Thoracic aorta (tissue), 2 donors: ENCODE results near the gene DSN1. TPM values are rescaled to one million over a fixed set of nuclear protein-coding genes. Genes with fewer than 3 reads are reported as not detected.

Source experiments
- ATAC-seq: fragments of 150-250 bp; one replicate; pipeline ENCODE4 v1.8.0; 2017; ENCODE audit warnings: low read depth; ENCODE audit not compliant: insufficient number of reproducible peaks, low FRiP score
- DNase-seq: peaks from one replicate; pipeline ENCODE4 v3.0.0-alpha.2; 2020; ENCODE audit warnings: low spot score
- H3K27ac ChIP-seq, 2 donors: fragments of 200-600 bp; sonication (generic); 1 replicate in 1 of 2; 2 replicates in 1 of 2; pipeline ENCODE4 v1.5.1; 2016; ENCODE audit warnings: mild to moderate bottlenecking in 2 of 2, moderate library complexity in 2 of 2
- H3K27me3 ChIP-seq: fragments of 200-600 bp; sonication (generic); replicated peaks from 2 replicates; pipeline ENCODE4 v1.6.0; 2016; ENCODE audit warnings: mild to moderate bottlenecking; ENCODE audit not compliant: insufficient read depth
- H3K36me3 ChIP-seq: fragments of 200-600 bp; sonication (generic); one replicate; pipeline ENCODE4 v1.5.1; 2016
- H3K4me1 ChIP-seq, 2 donors: fragments of 200-600 bp; sonication (generic); 1 replicate in 1 of 2; 2 replicates in 1 of 2; pipeline versions ENCODE4 v1.5.1 to v1.6.0; 2016; ENCODE audit warnings: low read depth in 2 of 2, mild to moderate bottlenecking in 1 of 2; ENCODE audit not compliant: control insufficient read depth in 1 of 2
- H3K4me3 ChIP-seq: fragments of 200-600 bp; sonication (generic); 2 replicates; pipeline ENCODE4 v1.5.1; 2016; ENCODE audit warnings: mild to moderate bottlenecking
- H3K9me3 ChIP-seq: fragments of 200-600 bp; sonication (generic); 2 replicates; pipeline ENCODE4 v1.5.1; 2016
- total RNA-seq, 2 donors: library from RNA; depleted of rRNA; stranded (reverse); fragments of >200 nt; gene quantifications; one replicate each; pipeline versions ENCODE4 v1.1.0 to v1.2.3, GENCODE V29; 2016
- TF ChIP-seq, protein P1 (sequence below): fragments of 200-600 bp; sonication (generic); IDR thresholded peaks from one replicate; pipeline ENCODE4 v1.5.1; 2019; ENCODE audit warnings: antibody characterized with exemption

The DSN1 gene
- total RNA-seq = 1 to 10 TPM; 5.6 to 6.1 TPM

DNA sequence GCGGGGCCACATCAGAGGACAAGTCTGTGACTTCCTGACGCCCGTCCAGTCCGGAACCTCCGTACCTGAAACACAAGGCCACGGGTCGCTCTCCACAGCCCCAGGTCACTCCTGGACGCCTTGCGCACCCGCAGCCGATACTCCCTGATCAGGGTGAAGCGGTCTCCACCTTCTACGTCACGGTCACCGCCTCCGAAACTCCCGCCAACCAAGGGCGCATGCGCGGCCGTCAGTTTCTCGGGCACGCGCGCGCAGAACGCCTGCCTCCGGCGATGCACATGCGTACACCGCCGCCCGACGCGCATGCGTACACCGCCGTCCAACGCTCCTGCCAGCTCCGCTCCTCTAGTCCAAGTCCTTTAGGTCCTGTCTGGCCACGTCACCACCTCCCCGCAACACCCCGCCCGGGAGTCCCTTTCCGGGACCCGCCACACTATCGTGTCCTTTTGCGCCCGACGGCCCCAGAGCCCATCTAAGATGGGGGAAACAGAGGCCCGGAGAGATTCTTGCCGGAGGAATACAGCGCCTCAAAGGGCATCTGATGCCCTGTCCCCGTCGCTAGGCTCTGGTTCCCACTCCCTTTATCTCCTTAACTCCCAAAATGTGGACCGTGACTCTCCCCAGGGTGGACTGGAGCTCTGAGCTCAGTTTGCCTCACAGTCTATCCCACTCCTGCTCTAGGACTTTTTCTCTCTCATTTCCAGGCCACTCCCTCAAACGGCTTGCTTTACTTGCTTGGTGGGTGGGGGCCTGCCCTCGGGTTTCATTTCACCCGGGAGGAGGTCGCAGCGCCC is at the start of gene DSN1:
Gene DSN1 (minus strand): TSS at position 167 of the 794 bp plus-strand sequence. CDS start 2,305 bp downstream, outside the sequence.
- Histone ChIP-seq H3K4me3 (peak within 1 kb of the TSS; percentile 81), H3K36me3 (no peaks in the 10 kb centered on the region), H3K4me1 (peaks cover 3 to 31% of the 10 kb centered on the region in 2 donors), H3K27me3 (no peaks in the 10 kb centered on the region), H3K9me3 (no peaks in the 10 kb centered on the region), H3K27ac (peak within 1 kb of the TSS; percentile 96 to 97)
- peak; percentile 92 for DNase-seq
- peak; percentile 94 for ATAC-seq
- TF ChIP-seq, protein P1, sequence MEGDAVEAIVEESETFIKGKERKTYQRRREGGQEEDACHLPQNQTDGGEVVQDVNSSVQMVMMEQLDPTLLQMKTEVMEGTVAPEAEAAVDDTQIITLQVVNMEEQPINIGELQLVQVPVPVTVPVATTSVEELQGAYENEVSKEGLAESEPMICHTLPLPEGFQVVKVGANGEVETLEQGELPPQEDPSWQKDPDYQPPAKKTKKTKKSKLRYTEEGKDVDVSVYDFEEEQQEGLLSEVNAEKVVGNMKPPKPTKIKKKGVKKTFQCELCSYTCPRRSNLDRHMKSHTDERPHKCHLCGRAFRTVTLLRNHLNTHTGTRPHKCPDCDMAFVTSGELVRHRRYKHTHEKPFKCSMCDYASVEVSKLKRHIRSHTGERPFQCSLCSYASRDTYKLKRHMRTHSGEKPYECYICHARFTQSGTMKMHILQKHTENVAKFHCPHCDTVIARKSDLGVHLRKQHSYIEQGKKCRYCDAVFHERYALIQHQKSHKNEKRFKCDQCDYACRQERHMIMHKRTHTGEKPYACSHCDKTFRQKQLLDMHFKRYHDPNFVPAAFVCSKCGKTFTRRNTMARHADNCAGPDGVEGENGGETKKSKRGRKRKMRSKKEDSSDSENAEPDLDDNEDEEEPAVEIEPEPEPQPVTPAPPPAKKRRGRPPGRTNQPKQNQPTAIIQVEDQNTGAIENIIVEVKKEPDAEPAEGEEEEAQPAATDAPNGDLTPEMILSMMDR = no peak

DNA sequence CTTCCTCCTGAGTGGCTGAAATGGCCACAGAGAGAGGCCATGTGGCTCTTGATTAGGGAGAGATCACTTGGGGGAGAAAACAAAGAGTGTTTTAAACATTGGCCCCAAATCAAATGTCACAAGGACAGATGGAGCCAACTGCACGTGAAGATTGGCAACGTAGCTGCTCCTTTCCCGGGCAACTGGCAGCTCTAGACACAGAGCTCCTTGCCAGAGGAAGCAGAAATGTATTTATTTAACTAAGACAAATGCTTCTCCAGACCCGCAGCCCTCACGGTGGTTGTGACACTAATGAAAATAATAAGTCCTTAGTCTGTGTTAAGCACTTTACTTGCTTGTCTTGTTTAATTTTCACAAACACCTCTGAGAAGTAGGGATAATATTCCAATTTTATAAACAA is 49.6 kb upstream of the DSN1 start:
- no peak for DNase-seq
- no peak for ATAC-seq
- Histone ChIP-seq H3K36me3 (peaks cover 5% of the 10 kb centered on the region), H3K4me3 (no peak overlapping the region), H3K27me3 (no peaks in the 10 kb centered on the region), H3K27ac (peak overlapping the region; percentile 60 to 81), H3K9me3 (no peaks in the 10 kb centered on the region), H3K4me1 (peaks cover 51 to 78% of the 10 kb centered on the region in 2 donors)
- TF ChIP-seq, protein P1 = no peak

DNA sequence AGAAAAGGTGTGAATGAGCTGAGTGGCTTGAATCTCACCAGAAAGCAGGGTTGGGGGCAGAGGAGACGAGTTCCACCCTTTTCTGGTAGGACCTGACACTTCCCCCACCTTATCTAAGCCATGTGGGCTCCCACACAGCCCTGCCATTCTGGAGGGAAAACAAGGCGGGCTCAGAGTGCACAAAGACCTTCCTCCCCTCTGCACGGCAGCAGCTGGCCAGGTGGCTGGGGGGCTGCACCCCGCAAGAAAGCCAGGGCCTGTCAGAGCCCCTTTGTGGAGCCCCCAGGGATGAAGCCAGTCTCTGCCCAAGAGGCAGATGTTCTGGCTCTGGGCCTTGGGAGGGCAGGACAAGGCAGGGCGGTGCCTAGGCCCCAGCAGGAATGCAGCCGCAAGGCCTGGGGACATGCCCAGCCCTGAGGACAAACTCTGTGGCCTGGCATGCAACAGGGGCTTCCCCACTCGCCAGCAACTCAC is 48.4 kb upstream of the DSN1 start:
- no peak for ATAC-seq
- Histone ChIP-seq H3K27ac (peak overlapping the region; percentile 60 to 81), H3K27me3 (no peaks in the 10 kb centered on the region), H3K4me1 (peaks cover 44 to 68% of the 10 kb centered on the region in 2 donors), H3K9me3 (no peaks in the 10 kb centered on the region), H3K4me3 (no peak overlapping the region), H3K36me3 (no peaks in the 10 kb centered on the region)
- TF ChIP-seq, protein P1 = no peak
- DNase-seq = no peak

GRCh38 chr20:36820928-36821327 is 47.4 kb upstream of the DSN1 start:
- TF ChIP-seq, protein P1 = no peak
- peaks cover 44 to 68% of the 10 kb centered on the region in 2 donors for H3K4me1 ChIP-seq
- no peak overlapping the region for H3K4me3 ChIP-seq
- H3K36me3 ChIP-seq = no peaks in the 10 kb centered on the region
- no peaks in the 10 kb centered on the region for H3K9me3 ChIP-seq
- H3K27ac ChIP-seq = peak overlapping the region; percentile 60 to 81
- ATAC-seq (no peak), DNase-seq (no peak)
- H3K27me3 ChIP-seq = no peaks in the 10 kb centered on the region

- peaks cover 7% of the 10 kb centered on the region for H3K36me3 ChIP-seq
- peak overlapping the region; percentile 60 to 70 for H3K27ac ChIP-seq
- no peaks in the 10 kb centered on the region for H3K27me3 ChIP-seq
- no peak overlapping the region for H3K4me3 ChIP-seq
- ATAC-seq (no peak), DNase-seq (no peak)
- no peaks in the 10 kb centered on the region for H3K9me3 ChIP-seq
- TF ChIP-seq, protein P1 = no peak
- peaks cover 44 to 61% of the 10 kb centered on the region in 2 donors for H3K4me1 ChIP-seq
These were observed 46.5 kb upstream of the DSN1 start for GRCh38 chr20:36820073-36820472.
